Adrenal gland (tissue), 12 donors: ENCODE measurements around the gene REEP5. TPM values are rescaled to one million over a fixed set of nuclear protein-coding genes. Genes with fewer than 3 reads are reported as not detected.

ENCODE experiments used
- DNase-seq, 7 donors: peaks; one replicate each; pipeline ENCODE4 v3.0.0-alpha.2; 2019 to 2020
- H3K27ac ChIP-seq, 5 donors: fragments of 200-600 bp; sonication (generic) in 4 of 5; 1 replicate in 3 of 5; 2 replicates in 2 of 5; pipeline versions ENCODE4 v1.5.1 to v1.8.0; 2016 to 2020; ENCODE audit warnings: mild to moderate bottlenecking in 1 of 5
- H3K27me3 ChIP-seq: fragments of 200-600 bp; 2 replicates; pipeline ENCODE4 v1.8.0; 2021
- H3K36me3 ChIP-seq, 2 donors: fragments of 200-600 bp; replicated peaks in 1 of 2; 1 replicate in 1 of 2; 2 replicates in 1 of 2; pipeline versions ENCODE4 v1.5.1 to v1.8.0; 2018 to 2022
- H3K4me1 ChIP-seq, 2 donors: fragments of 200-600 bp; replicated peaks in 1 of 2; 1 replicate in 1 of 2; 2 replicates in 1 of 2; pipeline versions ENCODE4 v1.5.1 to v1.8.0; 2018 to 2021
- H3K4me3 ChIP-seq, 4 donors: fragments of 200-600 bp; sonication (generic) in 3 of 4; one replicate each; pipeline ENCODE4 v1.5.1; 2016 to 2018
- H3K9me3 ChIP-seq, 3 donors: fragments of 200-600 bp; sonication (generic) in 1 of 3; replicated peaks in 1 of 3; 1 replicate in 2 of 3; 2 replicates in 1 of 3; pipeline versions ENCODE4 v1.5.1 to v1.8.0; 2016 to 2021
- CTCF ChIP-seq, 6 experiments: fragments of 450-650 bp in 4 of 6; fragments of 200-600 bp in 2 of 6; sonication (generic) in 1 of 6; IDR thresholded peaks; 1 replicate in 5 of 6; 2 replicates in 1 of 6; pipeline versions ENCODE4 v1.5.1 to v1.8.0; 2016 to 2021; ENCODE audit warnings: antibody characterized with exemption in 6 of 6, mild to moderate bottlenecking in 2 of 6, moderate library complexity in 1 of 6
- POLR2A ChIP-seq, 2 donors: fragments of 450-650 bp; IDR thresholded peaks; one replicate each; pipeline ENCODE4 v1.6.1; 2017; ENCODE audit warnings: antibody characterized with exemption in 2 of 2, mild to moderate bottlenecking in 2 of 2, moderate library complexity in 1 of 2
- whole genome bisulfite sequencing, 4 donors: extraction: QIAGEN DNeasy Blood & Tissue Kit in 2 of 4; methylation state at CpG; one replicate each; pipeline versions ENCODE4 v1.1.5 to v1.1.7; 2013 to 2017; 5-methylcytosine and 5-hydroxymethylcytosine counted together
- intact Hi-C, 2 donors: fragments of 100-400 bp; cut with DNase I; formaldehyde crosslinking; loops; one replicate each; pipeline versions ENCODE4 v1.14.1 to v1.15.0; 2022 to 2023
- polyA plus RNA-seq, 3 donors: library from polyadenylated mRNA; stranded (reverse); fragments of 200-250 nt in 2 of 3; fragments of 350-450 nt in 1 of 3; fragmentation: Illumina TruSeq in 1 of 3; extraction: RNeasy Lipid Tissue Mini Kit (QIAGEN cat#74804) in 1 of 3; gene quantifications; one replicate each; pipeline ENCODE4 v1.2.3, GENCODE V29; 2013 to 2014
- total RNA-seq, 9 donors: library from RNA; depleted of rRNA in 4 of 9; stranded (reverse); fragments of >200 nt in 4 of 9; fragments of 120-200 nt in 1 of 9; fragmentation: NEBNext Ultra II Directional in 1 of 9; extraction: Animal tissue kit (Norgen Biotek cat#: 25700) in 1 of 9; gene quantifications; one replicate each; pipeline versions ENCODE4 v1.1.0 to v1.2.4, GENCODE V29; 2013 to 2023
- donor health status: healthy with polysubstance abuse.
- donor health status: Bipolar disorder and iron deficiency.
- donor health status: DM: yes; HTN: yes; CAD: no.
- donor health status: DM: no; HTN: no; CAD: no.
- donor health status: DM: no; HTN: no; CAD: no.
- donor health status: DM: yes; HTN: yes; CAD: no.

The REEP5 gene
- total and polyA plus RNA-seq, 12 donors = 73.8 to 198 (median 148) TPM

- H3K4me3 ChIP-seq = no peak overlapping the region
- intact Hi-C loops = no loop called here
- DNase-seq = no peak
- no peaks in the 10 kb centered on the region for H3K9me3 ChIP-seq
- WGBS, 4 donors = 66 to 92% (median 71%) methylated on average over 4 of the region's 4 CpGs
- TF ChIP-seq CTCF (IDR thresholded peaks at IDR 0.05) (no peak), POLR2A (IDR thresholded peaks at IDR 0.05) (no peak)
- H3K4me1 ChIP-seq = peaks cover 6 to 9% of the 10 kb centered on the region in 2 donors
- no peaks in the 10 kb centered on the region for H3K27me3 ChIP-seq
- peaks cover 0 to 28% of the 10 kb centered on the region in 2 donors for H3K36me3 ChIP-seq
- H3K27ac ChIP-seq = no peak overlapping the region
These were observed 43.9 kb downstream of the REEP5 start for GRCh38 chr5:112878101-112878500.

GRCh38 chr5:112876362-112876761, 45.7 kb downstream of the REEP5 start:
- DNase-seq = no peak
- Histone ChIP-seq H3K4me3 (no peak overlapping the region), H3K9me3 (no peaks in the 10 kb centered on the region), H3K4me1 (peaks cover 0 to 9% of the 10 kb centered on the region in 2 donors), H3K27ac (no peak overlapping the region), H3K27me3 (no peaks in the 10 kb centered on the region), H3K36me3 (peaks cover 0 to 19% of the 10 kb centered on the region in 2 donors)
- no peak for TF ChIP-seq POLR2A (IDR thresholded peaks at IDR 0.05)
- no peak for TF ChIP-seq CTCF (IDR thresholded peaks at IDR 0.05)
- intact Hi-C loops = no loop called here
- 73 to 82% (median 79%) methylated on average over 2 of the region's 2 CpGs for WGBS, 4 donors

GRCh38 chr5:112870966-112871365, 51.1 kb downstream of the REEP5 start:
- TF ChIP-seq CTCF (IDR thresholded peaks at IDR 0.05) (no peak), POLR2A (IDR thresholded peaks at IDR 0.05) (no peak)
- intact Hi-C loops = no loop called here
- 58 to 86% (median 63%) methylated on average over 3 of the region's 3 CpGs for whole genome bisulfite sequencing, 4 donors
- Histone ChIP-seq H3K27me3 (no peaks in the 10 kb centered on the region), H3K9me3 (no peaks in the 10 kb centered on the region), H3K36me3 (peaks cover 0 to 50% of the 10 kb centered on the region in 2 donors), H3K4me3 (no peak overlapping the region), H3K4me1 (no peaks in the 10 kb centered on the region), H3K27ac (no peak overlapping the region)
- DNase-seq = no peak

GRCh38 chr5:112869948-112870347, 52.1 kb downstream of the REEP5 start:
- intact Hi-C loops = loop anchor here in 1 of 2 donors (10.0 kb wide), 1 partner anchor 55 kb away; the partner anchor contains the start of gene REEP5
- TF ChIP-seq POLR2A (IDR thresholded peaks at IDR 0.05) (no peak), CTCF (IDR thresholded peaks at IDR 0.05) (no peak)
- Histone ChIP-seq H3K9me3 (no peaks in the 10 kb centered on the region), H3K4me3 (no peak overlapping the region), H3K27me3 (no peaks in the 10 kb centered on the region), H3K27ac (no peak overlapping the region), H3K36me3 (peaks cover 0 to 60% of the 10 kb centered on the region in 2 donors), H3K4me1 (no peaks in the 10 kb centered on the region)
- no peak for DNase-seq
- WGBS, 4 donors = 92 to 100% (median 98%) methylated on average over 3 of the region's 3 CpGs
